GM18499 (cell line): ENCODE results near the gene SMARCA2.

Source experiments
- ATAC-seq: cut with Tn5 transposase; IDR thresholded peaks from one replicate; pipeline ENCODE4 v1.9.1; 2021; ENCODE audit warnings: moderate number of reproducible peaks; ENCODE audit not compliant: insufficient read depth, unreplicated experiment

The SMARCA2 gene

DNA sequence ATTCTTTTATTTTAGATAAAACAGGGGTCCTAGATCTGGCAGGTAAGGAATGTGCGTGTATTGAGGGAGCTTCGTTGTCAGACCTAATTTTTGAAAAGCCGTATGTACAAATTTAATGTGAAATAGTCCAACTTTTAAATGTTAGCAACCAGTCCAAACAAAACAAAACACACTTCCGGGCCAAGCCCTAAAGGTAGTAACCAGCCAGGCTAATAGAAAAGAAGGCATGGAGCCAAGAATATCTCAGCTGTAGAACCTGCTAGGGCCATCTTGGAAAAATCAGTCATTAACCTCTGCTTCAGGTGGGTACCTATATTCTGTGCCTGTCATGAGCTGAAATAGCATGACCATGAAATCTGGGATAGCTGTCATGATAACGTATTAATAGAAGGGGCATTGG lies 71.0 kb downstream of the SMARCA2 start:
- no peak for ATAC-seq

DNA sequence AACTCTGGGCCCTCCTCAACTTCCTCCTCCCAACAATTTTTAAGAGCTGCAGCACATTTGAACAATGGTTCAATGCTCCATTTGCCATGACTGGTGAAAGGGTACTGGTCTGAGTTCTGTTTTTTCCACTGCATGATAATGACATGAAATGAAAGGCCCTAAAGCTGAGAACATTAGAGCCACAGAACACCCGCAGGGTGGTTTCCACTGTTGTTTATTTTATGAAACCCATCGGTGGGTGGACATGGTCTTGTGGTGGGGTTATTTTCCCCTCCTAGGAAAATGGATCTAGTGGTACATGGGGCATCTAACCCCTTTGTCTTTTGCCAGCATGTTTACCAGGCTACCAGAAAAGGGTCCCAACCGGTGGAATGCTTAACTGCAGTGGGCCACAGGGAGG lies 71.8 kb downstream of the SMARCA2 start:
- no peak for ATAC-seq

DNA sequence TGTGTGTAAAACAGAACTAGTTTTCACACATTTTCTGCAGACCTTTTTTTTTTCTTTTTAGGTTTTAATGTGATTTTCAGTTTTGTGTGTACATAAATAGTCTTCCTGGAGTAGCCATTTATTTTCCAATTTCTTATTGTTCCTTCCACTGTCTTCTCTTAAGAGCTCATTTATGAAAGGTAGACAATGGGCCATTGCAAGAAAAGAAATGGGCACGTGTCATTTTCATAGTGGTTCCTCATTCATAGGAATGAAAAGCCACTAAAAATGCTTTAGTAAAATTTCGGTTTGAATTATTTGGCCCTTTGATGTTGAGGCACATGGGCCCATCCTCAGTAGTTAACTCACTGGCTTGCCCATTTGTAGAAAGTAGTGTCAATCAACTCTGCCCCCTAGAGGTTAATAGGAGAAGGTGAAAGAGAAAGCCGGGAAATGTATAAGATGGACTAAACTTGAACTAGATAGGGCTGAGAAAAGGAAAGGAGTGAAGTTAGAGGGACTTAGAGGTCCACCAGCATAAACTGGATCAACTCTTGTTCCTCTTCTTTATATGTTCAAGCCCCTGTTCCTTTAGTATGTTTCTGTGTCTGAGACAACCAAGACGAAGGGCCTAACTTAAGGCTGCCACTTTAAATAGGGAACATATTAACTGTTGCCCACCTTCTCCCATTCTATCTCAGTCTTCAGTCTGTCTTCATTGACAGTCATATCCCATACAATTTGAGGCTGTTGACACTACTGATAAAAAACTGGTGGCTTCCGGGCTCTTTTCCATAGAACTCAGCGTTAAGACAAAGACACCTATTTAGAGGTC lies 72.6 kb downstream of the SMARCA2 start:
- peak; percentile 74 for ATAC-seq

DNA sequence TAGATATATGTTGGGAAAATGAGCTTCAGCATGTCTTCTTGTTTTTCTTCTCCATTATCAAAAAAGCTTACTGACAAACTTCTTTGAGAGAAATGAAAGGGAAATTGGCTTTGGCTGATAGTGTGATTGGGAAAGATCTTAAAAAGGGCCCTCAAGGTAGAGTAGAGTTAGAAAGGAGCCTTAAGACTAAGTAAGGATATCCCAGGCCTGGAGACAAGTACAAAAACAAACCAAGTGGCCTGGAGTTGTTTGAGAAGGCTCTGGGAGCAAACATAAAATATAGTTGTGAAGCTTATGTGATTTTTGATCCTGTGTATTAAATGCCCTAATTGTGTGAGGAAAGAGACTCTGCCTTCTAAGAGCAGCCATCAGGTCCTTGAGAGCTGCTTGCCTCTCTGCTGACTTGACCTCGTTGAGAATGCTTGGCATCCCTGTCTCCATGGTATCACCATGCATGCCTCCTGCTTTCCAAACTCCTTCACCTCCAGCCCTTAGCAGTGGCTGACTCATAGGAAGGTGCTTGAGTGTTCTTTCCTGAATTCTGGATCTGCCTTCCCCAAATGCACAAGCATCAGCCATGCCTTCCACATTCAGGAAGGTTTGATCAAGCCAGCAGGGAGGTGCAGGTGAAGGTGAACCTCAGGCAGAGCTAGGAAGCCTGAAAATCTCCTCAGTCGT lies 78.9 kb downstream of the SMARCA2 start:
- no peak for ATAC-seq

DNA sequence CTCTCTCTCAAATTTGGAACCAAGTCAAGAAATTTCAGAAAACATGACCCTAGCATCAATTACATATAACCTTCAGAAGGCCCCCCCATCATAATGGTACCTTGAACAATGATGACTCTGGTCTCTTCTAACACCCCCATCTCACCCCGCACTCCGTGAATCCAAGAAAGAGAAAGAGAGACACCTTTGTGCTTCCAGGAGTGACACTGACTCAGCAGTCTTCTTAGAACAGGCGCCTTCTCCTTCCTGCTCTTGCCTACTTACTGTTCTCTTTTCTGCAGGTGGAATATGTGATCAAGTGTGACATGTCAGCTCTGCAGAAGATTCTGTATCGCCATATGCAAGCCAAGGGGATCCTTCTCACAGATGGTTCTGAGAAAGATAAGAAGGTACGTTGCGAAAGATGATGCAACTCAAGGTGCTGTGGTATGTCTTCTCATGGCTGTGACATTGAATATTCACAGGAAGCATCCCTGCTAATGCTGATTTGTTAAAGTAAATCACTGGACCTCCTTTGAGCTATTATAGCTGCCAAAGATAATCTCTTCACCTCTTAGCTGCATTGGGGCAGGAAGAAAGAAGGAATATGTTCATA lies 81.3 kb downstream of the SMARCA2 start:
- no peak for ATAC-seq

DNA sequence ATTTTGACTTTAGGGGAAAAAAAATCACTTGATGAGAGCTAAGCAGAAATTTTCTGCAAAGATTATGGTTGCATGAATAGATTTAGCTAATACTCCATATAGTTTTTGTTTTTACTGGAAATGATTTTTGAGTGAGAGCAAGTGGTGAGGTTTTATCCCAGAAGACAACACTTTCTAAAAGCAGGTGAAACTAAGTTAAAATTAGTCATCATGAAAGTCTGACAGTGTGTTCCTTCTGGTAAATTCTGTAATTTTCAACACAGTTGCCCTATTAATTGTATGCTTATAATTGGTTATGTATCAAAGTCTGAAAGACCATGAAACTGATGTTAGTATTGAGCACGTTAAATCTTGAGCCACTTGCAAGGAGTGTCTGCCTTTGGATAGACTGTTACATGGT lies 91.5 kb downstream of the SMARCA2 start:
- no peak for ATAC-seq

DNA sequence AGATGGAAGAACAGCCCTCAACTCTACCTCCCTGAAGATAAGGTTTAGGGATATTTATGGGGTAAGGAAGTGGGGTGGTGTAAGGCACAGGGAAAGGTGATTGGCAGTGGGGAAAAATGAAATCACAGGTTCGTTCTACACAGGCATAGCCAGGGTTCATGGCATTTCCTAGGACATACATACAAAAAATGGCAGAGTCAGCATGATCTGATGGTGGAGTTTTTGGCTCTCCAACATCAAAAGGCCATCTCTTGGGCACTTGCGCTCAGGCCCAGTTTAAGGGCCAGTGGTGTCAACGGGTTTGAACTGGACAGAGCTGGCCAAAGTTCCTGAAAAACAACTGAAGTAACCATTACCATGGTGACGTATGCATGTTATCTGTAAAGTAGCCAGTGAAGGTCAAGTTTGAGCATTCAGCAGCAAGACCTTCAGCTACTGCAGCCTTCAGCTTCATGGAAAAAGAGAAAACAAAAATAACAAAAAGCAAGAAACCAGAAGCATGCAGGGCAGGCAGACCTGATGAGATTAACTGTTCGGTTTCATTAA lies 92.8 kb downstream of the SMARCA2 start:
- no peak for ATAC-seq

DNA sequence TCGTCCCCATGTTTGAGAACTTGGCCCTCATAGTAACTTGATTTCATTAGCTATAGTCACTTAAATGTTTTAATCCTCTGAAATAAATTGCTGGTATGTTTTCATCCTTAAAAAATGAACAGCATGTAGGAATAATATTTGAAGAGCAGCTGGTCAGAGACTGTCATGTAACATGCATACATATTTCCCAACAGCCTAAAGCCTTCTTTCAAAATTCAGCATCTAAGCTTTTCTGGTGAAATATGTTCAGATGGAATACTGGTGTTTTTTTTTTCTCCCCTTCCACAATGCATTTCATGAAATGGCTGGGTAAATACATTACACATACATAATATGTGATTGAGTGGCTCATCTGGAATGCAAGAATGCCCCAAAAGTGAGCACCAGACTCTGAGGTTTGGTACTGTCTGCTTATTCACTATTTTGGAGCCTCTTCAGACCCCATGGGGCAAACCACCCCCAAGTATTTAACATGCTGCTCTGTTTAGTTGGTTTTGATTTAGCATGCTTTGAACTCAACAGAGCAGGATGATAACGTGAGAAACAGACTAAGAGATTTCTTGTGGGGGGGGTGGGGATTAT lies 94.0 kb downstream of the SMARCA2 start:
- no peak for ATAC-seq

DNA sequence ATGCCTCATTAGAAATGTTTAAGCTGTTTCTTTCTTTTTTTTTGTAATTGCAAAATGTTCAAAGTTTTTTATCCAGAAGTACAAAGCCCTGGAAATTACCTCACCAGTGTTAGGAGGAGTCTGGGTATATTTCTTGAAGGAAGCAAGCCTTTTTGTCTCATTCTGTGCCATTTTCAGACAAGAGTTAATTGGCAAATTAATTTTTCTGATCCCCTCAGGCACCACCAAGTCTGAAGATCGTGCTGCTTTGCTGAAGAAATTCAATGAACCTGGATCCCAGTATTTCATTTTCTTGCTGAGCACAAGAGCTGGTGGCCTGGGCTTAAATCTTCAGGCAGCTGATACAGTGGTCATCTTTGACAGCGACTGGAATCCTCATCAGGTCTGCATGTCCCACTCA lies 94.9 kb downstream of the SMARCA2 start:
- no peak for ATAC-seq

DNA sequence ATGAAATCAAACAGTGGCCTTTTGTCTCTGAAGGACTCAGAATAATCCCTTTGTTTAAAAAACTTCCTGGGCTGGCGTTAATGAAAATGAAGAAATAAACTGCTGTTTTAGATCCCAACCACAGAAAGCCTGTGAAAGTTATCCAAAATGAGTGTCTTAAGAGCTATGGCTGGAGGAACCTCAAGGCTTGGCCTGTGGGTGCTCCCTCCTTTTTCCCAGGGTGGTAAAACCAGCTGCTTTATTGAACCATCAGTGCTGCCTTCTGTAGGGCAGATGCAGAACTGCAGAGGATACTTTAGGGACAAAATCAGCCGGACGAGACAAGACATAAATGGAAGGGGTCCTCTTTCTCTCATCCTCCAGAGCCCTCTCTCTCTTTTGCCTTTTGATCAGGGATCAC lies 100.9 kb downstream of the SMARCA2 start:
- no peak for ATAC-seq

DNA sequence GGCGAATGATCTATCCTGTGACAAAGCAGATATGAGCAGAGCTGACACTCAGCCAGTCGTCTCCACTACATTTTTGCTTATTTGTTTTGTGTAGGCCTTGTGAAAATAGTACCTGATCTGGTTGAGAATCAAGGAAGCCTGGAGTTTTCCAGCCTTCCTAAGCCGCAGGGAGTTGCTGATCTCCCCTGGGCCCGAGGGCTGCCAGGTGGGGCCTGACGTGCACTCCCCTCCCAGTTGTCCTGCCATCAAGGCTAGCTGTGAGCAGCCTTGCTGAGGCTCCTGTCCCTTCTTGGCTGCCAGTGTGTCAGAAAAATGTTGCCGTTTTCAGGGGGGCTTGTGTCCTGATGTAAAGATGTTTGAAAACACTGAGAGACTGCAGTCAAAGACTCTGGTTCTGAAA lies 102.4 kb downstream of the SMARCA2 start:
- ATAC-seq, result no peak

DNA sequence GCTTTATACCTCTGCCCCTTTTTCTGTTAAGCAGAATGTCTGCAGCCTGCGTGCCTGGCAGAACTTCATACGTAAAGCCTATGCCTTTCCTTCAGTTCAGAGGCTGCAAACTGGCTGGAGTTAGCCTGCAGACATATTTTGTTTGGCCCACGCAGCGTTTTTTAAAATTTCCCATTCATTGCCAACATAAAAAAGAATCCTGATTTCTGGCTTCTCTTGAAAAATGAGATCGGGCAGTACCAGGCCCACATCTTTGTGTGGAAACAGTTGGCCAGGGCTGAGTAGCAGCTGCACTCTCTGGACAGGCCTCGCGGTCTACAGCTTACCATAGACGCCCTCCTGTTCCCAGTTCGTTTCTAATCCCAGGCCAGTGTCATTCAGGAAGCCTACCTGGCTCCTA lies 104.4 kb downstream of the SMARCA2 start:
- no peak for ATAC-seq

DNA sequence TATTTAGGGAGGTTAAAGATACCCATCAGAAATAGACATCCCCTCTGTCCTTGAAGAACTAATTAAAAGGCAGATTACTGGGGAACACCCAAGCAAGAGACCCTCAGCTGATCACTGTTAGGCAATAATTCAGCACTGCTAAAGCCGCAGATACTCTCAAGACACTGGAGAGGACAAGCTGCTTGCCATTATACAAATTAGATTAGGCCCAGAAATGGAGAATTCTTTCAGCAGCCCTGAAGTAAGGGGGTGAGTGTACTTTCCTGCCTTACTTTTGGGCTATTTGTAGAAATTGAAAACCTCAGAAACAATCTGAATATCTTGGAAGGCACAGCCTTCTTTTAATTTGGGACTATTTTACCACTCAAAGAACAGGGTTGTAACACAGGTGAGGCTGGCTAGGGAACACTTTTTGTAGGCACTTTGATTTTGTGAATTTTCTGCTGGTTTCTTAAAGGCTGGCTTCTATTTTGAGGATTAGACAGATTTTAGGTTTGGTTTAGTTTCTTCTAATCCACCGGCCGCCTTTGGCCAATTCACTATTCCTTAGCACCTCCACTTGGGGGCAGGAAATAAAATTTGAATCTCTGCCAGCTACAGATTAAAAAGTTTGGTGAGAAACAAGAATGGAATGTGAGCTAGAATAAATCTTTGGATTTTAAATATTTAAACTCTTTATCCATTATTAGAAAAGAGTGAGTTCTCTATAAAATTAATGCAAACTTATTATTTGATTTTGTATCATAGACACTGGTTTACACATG lies 106.0 kb downstream of the SMARCA2 start:
- no peak for ATAC-seq

DNA sequence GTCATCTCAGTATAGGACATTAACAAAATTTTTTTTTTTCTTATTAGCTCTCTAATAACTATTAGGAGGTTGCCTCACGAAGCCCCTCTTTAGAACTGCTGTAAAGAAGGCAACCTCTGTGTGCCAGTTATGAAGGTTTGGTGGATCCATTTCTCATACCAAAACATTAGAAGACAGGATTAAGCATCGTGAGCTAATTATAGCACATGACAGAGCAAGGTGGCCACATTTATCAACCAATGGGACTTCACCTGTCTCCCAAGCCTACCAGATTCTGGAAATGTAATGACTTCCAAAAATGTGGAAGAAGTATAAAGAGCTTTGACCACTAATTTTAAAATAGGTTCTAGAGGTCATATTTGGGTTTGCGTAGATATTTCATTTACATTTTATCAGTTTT lies 107.2 kb downstream of the SMARCA2 start:
- ATAC-seq, result no peak

DNA sequence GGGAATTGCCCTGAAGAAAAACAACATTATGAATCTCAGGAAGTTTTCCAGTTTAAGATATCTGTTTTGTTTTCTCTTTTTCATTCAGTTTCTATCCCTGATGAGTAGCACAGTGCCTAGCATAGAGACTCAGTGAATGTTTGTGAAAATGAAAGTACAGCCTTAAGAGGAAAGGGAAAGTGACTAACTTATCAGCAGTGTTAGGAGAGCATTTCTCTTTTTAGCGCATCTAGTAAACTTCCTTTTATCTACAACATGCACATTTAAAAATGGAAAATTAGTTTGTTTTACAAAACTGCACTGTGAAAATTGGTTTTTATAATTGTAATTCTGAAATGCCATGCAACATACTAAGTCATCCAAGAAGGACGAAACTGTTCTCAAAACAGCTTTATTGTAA lies 110.8 kb downstream of the SMARCA2 start:
- peak; percentile 75 for ATAC-seq

DNA sequence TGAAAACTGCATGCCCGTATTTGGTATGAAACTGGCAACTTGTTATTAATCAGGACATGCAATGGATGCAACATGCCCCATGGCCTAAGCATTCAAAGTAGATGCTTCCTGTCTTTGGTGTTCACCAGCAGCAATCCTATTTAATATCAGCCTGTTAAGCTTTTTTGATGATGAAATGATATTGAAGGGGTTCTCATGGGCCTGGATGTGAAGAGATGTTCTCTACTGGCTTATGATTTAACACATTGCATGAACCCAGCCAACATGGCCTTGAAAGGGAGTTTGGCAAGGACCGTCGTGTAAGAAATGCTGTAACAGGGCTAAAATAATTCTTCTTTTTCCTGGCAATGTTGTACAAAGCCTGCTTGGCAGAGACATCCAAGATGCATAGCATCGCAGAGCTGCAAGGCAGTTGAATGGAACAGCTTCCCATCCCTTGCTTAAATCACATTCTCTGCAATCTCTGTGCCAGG lies 111.2 kb downstream of the SMARCA2 start:
- no peak for ATAC-seq

DNA sequence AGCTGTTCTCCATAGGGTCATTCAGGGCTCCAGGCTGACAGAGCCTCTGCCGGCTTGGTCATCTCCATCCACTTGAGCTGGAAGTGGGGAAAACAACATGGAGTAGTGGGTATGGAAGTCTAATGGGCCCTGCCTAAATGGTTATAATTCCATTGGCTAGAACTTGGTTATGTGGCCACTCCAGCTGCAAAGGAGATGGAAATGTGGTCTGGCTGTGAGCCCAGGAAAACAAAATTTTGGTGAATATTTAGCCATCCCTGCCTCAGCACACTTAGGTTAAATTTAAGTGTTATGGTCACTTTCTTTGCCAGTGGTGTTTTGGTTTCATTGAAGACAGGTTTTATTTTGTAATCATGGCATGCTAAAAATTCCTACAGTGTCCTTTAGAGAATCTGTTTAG lies 112.3 kb downstream of the SMARCA2 start:
- ATAC-seq, result no peak

DNA sequence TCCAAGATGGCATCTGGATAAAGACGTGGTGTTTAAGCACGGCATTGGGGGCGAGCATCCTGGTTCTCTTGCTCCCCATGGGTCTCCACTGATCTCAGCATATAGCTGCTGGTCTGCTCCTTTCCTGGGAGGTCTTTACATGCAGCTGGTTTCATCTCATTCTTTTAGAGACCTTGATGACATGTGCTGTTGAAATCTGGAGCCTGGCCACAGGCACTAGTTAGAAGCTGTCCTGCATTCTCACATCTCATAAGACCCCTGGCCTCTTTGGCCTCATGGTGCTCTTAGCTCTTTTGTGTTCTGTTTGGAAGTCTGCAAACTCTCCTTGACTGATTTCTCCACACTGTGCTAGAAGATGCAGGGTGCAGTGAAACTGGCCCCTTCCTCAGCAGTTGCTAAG lies 113.0 kb downstream of the SMARCA2 start:
- no peak for ATAC-seq

DNA sequence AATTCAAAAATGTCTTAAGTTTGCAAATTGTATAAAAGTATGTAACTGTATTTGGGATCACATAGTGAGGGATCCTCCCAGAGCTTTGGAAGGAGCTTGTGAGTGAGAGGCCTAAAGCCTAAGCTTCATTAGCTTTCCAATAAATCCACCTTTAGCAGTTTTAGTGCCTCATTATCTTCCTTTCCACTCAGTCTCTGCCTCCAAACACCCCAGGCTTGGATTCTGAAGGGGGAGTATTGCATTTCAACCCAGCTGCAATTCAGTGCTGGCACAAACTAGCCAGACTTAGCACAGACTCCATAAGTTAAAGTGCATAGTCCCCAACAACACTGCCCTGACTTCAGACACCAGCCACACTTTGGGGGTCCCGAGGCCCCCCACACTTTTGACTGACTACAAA lies 113.5 kb downstream of the SMARCA2 start:
- ATAC-seq, result no peak

DNA sequence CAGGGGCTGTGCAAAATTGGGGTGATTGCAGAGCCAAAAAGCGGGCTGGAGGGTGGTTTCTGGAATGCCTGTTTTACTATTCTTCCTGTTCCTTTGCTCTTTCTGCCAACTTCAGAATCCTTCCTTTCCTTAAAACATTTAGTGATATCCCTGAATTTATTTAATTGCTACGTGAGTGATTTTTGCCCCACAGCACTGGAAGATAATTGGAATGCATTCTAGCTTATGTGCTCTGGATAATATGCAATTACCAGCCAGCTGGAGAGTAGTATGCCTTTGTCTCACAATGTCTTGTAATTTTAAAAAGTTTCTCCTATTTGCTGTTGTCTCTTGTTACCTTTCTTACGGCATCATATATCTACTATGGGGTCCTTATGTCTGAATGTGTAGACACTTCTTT lies 115.8 kb downstream of the SMARCA2 start:
- no peak for ATAC-seq
